VCaP (cell line): ENCODE measurements around the gene VPS25.

ENCODE experiments used
- H3K27ac ChIP-seq: fragments of 450-650 bp; 2 replicates; pipeline ENCODE4 v1.5.1; 2017
- TF ChIP-seq, protein P1 (sequence below): fragments of 450-650 bp; conservative IDR thresholded peaks from 2 replicates; pipeline ENCODE4 v1.5.1; 2017; ENCODE audit warnings: mild to moderate bottlenecking, moderate library complexity

Gene VPS25

DNA sequence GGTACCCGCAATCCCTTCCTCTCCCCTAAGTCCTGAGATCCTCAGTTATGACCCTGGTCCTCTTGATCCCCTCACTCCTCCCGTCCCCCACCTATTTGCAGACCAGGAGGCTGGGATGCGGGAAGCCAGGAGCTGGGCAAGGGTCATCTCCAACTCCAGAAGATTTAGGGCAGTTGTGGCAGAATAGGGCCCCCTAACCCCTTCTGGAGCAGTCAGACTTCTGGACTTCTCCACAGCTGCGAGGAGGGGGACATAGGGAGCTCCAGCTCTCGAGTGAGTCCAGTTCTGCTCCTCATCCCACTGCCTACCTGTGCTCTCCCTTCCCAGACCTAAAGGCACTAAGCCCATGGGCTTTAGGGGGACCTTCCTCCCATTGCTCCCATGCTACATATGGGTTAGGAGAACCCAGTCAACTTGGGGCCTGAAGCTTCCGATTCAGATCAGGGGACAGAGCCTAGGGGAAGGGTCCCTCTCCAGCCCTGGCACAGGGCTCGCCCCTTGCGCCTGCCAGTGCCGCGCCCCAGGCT is 8.5 kb downstream of the VPS25 start:
- H3K27ac ChIP-seq = no peak overlapping the region
- TF ChIP-seq, protein P1, sequence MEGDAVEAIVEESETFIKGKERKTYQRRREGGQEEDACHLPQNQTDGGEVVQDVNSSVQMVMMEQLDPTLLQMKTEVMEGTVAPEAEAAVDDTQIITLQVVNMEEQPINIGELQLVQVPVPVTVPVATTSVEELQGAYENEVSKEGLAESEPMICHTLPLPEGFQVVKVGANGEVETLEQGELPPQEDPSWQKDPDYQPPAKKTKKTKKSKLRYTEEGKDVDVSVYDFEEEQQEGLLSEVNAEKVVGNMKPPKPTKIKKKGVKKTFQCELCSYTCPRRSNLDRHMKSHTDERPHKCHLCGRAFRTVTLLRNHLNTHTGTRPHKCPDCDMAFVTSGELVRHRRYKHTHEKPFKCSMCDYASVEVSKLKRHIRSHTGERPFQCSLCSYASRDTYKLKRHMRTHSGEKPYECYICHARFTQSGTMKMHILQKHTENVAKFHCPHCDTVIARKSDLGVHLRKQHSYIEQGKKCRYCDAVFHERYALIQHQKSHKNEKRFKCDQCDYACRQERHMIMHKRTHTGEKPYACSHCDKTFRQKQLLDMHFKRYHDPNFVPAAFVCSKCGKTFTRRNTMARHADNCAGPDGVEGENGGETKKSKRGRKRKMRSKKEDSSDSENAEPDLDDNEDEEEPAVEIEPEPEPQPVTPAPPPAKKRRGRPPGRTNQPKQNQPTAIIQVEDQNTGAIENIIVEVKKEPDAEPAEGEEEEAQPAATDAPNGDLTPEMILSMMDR = no peak

DNA sequence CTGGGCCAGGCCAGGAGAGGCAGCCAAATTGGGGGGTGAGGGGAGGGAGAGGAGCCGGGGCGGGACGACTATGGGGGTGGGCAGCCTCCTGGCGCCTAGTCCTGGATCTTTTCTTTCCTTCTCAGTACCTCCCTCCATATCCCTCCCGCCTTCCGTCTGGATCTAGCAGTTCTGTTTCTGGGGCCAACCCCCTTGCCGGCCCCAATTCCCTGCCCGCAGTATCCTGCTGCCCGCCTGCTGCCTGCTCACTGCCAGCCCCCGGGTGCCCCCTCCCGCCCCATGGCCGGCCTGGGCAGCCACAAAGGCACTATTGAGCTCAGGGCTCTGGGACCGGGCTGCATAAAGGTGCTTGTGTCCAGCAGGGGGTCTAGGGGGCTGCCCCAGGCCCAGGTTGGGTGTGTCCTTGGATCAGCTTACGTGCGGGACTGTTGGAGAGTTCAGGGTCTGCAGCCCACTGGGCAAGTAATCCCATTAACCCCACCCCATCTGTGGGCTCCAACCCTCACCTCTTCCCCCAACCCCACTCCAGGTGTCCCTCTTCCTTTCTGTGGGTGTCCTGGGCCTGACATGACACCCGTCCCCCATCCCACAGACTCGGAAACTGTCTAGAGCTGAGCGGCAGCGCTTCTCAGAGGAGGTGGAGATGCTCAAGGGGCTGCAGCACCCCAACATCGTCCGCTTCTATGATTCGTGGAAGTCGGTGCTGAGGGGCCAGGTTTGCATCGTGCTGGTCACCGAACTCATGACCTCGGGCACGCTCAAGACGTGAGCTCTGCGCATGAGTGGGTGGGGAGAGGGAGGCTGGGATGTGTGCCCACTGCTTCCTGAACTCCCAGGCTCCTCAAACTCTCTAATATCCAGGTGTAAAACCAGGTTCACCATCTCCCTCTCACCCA is 9.2 kb downstream of the VPS25 start:
- TF ChIP-seq, protein P1 = no peak

DNA sequence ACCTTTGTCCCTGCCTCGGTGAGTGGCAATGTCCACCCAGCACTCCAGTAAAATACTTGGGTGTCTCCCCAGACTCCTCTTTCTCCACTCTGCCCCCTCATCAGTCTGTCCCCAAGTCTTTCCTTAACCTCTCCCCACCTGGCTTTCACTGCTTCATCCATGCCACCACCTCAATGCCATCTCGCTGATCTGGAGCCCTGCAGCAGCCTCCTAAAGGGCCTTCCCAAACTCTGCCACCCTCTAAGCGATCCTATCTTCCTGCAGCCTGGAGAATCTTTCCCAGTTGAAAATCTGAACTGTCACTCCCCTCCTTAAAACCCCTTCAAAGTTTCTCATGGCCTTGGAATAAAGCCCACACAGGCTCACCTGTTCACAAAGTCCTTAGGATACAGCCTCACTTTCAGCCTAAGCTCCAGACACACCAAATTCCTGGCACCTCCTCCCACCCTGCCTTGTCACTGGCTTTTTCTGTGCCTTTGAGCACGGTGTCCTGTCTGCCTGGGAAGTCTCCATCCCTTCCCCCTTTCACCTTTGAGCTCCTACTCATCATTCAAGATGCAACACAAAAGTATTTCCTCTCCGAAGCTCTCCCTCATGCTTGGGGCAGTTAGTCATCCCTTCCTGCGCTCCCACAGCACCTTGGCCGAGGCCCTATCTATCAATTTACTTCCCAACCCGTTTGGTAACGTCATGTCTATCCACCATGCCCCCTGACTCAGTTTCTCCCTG is 10.0 kb downstream of the VPS25 start:
- no peak overlapping the region for H3K27ac ChIP-seq
- TF ChIP-seq, protein P1 = no peak

More for the DNA sequence above, 9.2 kb downstream of the VPS25 start:
- no peak overlapping the region for H3K27ac ChIP-seq

DNA sequence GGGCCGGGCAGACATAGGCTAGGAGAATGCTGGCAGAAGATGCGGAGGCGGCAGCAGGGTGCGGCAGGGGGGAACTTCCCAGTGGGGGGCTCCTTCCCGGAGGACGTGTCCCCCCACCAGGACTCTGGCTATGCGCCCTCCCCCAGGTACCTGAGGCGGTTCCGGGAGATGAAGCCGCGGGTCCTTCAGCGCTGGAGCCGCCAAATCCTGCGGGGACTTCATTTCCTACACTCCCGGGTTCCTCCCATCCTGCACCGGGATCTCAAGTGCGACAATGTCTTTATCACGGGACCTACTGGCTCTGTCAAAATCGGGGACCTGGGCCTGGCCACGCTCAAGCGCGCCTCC is 10.5 kb downstream of the VPS25 start:
- TF ChIP-seq, protein P1 = no peak
- no peak overlapping the region for H3K27ac ChIP-seq

DNA sequence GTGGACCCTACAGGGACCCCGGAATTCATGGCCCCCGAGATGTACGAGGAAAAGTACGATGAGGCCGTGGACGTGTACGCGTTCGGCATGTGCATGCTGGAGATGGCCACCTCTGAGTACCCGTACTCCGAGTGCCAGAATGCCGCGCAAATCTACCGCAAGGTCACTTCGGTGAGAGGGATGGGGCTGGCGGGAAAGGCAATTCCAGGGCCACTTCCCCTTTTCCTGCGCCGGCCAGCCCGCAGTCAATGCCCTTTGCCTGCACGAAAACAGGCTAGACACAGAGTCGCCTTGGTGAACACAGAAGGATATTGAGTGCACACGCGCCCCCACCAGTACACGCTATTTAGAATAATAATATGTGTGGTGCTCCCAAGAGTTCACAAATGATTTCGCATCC is 11.2 kb downstream of the VPS25 start:
- no peak overlapping the region for H3K27ac ChIP-seq

DNA sequence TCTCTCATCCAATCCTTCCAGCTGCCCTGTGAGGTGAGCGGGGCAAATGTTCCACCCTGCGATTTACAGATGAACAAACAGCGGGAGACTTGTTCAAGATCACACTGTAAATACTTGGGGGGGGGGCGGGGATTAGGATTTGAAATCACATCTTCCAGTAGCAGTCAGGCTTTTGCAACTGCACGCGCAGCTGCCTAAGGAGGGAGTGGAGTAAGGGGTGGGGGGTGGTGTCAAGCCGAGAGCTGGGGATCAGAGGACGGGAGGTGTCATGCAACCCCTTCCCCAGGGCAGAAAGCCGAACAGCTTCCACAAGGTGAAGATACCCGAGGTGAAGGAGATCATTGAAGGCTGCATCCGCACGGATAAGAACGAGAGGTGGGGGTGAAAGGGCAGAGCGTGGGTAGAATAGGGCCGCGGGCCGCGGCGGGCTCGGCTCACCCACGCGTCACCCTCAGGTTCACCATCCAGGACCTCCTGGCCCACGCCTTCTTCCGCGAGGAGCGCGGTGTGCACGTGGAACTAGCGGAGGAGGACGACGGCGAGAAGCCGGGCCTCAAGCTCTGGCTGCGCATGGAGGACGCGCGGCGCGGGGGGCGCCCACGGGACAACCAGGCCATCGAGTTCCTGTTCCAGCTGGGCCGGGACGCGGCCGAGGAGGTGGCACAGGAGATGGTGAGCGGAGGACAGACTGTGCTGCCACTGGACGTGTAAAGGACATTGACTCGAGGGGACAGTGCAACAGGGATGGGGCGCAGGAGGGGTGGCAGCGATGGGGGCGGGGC is 11.8 kb downstream of the VPS25 start:
- no peak overlapping the region for H3K27ac ChIP-seq
- TF ChIP-seq, protein P1 = no peak

More for the DNA sequence above, 11.2 kb downstream of the VPS25 start:
- TF ChIP-seq, protein P1 = no peak
